H1 (cell line): ENCODE results near the gene CDCA4. TPM values are rescaled to one million over a fixed set of nuclear protein-coding genes. Genes with fewer than 3 reads are reported as not detected.

Experiments used
- CTCF ChIA-PET: fragments of 300-600 bp; sonication (Branson Sonifier 250); formaldehyde crosslinking; loops from one replicate; lab custom pipeline; 2021; ENCODE audit not compliant: partially characterized antibody; lab: Charles Lee
- POLR2A ChIA-PET: fragments of 300-600 bp; sonication (Branson Sonifier 250); formaldehyde crosslinking; loops from one replicate; lab custom pipeline; 2021; ENCODE audit warnings: inconsistent platforms; ENCODE audit not compliant: partially characterized antibody; lab: Charles Lee
- DNase-seq, 2 experiments: peaks; one replicate each; pipeline versions ENCODE4 v3.0.0 to v3.0.0-alpha.2; 2010 to 2022; ENCODE audit warnings: low spot score in 2 of 2, low read depth in 1 of 2, mixed read lengths in 1 of 2
- FAIRE-seq: peaks from 2 replicates; lab custom pipeline; 2011; peaks lifted over from hg19 to GRCh38; lab: Jason Lieb, UNC
- H2AFZ ChIP-seq: 2 replicates; pipeline ENCODE4 v1.8.1; 2012; ENCODE audit warnings: low read length, inconsistent platforms
- H2AK5ac ChIP-seq: 2 replicates; pipeline ENCODE4 v1.6.1; 2013; ENCODE audit warnings: low read depth, low read length
- H2BK120ac ChIP-seq: replicated peaks from 2 replicates; pipeline ENCODE3; 2013; ENCODE audit warnings: low read depth, low read length, inconsistent platforms
- H2BK12ac ChIP-seq: 2 replicates; pipeline ENCODE4 v1.6.1; 2013; ENCODE audit warnings: low read depth, low read length
- H2BK15ac ChIP-seq: 2 replicates; pipeline ENCODE4 v1.6.1; 2013; ENCODE audit warnings: low read length
- H2BK20ac ChIP-seq: 2 replicates; pipeline ENCODE4 v1.6.1; 2013; ENCODE audit warnings: low read length
- H2BK5ac ChIP-seq: 2 replicates; pipeline ENCODE4 v1.6.1; 2013; ENCODE audit warnings: low read depth, low read length
- H3K14ac ChIP-seq: 2 replicates; pipeline ENCODE4 v1.6.1; 2013; ENCODE audit warnings: inconsistent platforms; ENCODE audit not compliant: insufficient read length
- H3K18ac ChIP-seq: 2 replicates; pipeline ENCODE4 v1.6.1; 2013; ENCODE audit warnings: low read length; ENCODE audit errors: extremely low read depth
- H3K23ac ChIP-seq: 2 replicates; pipeline ENCODE4 v1.6.1; 2013; ENCODE audit warnings: inconsistent platforms; ENCODE audit not compliant: insufficient read length
- H3K23me2 ChIP-seq: 2 replicates; pipeline ENCODE4 v1.6.1; 2013; ENCODE audit warnings: low read depth, low read length
- H3K27ac ChIP-seq: 2 replicates; pipeline ENCODE4 v1.6.1; 2011; ENCODE audit warnings: low read depth, low read length, inconsistent platforms
- H3K27me3 ChIP-seq, 4 experiments: replicated peaks in 1 of 4; 1 replicate in 1 of 4; 2 replicates in 3 of 4; pipeline versions ENCODE4 v1.6.1 to v1.8.1; 2011 to 2013; ENCODE audit warnings: low read length in 3 of 4, mild to moderate bottlenecking in 3 of 4, inconsistent platforms in 2 of 4, mixed read lengths in 2 of 4, moderate library complexity in 1 of 4; ENCODE audit not compliant: control insufficient read depth in 3 of 4, insufficient read depth in 3 of 4; ENCODE audit errors: extremely low read depth in 1 of 4
- H3K36me3 ChIP-seq, 4 experiments: 2 replicates each; pipeline versions ENCODE4 v1.6.1 to v1.8.1; 2011 to 2013; ENCODE audit warnings: mild to moderate bottlenecking in 4 of 4, low read length in 3 of 4, moderate library complexity in 2 of 4, control low read depth in 1 of 4, inconsistent platforms in 1 of 4; ENCODE audit not compliant: insufficient read depth in 4 of 4, control insufficient read depth in 2 of 4
- H3K4ac ChIP-seq: replicated peaks from 2 replicates; pipeline ENCODE3; 2013; ENCODE audit warnings: low read length, low read depth, mixed read lengths, inconsistent platforms; ENCODE audit not compliant: insufficient read length
- H3K4me1 ChIP-seq, 4 experiments: replicated peaks in 1 of 4; 1 replicate in 1 of 4; 2 replicates in 3 of 4; pipeline versions ENCODE4 v1.6.1 to v1.8.1; 2011 to 2013; ENCODE audit warnings: low read length in 3 of 4, inconsistent platforms in 2 of 4, mixed read lengths in 1 of 4; ENCODE audit not compliant: insufficient read depth in 4 of 4, control insufficient read depth in 3 of 4
- H3K4me2 ChIP-seq, 2 experiments: 2 replicates each; pipeline versions ENCODE4 v1.6.1 to v1.8.1; 2011 to 2013; ENCODE audit warnings: low read depth in 2 of 2, low read length in 2 of 2, control low read depth in 1 of 2, inconsistent platforms in 1 of 2, mild to moderate bottlenecking in 1 of 2; ENCODE audit not compliant: insufficient read depth in 1 of 2
- H3K4me3 ChIP-seq, 4 experiments: fragments of 200-600, 300-600 bp in 1 of 4; sonication (generic), shearing (Covaris generic), sonication (Bioruptor Twin) in 1 of 4; 2 replicates each; pipeline versions ENCODE4 v1.5.1 to v1.8.1; 2011 to 2016; ENCODE audit warnings: low read length in 4 of 4, low read depth in 3 of 4, control low read depth in 2 of 4, inconsistent platforms in 2 of 4, mild to moderate bottlenecking in 2 of 4, mixed read lengths in 1 of 4, moderate library complexity in 1 of 4; ENCODE audit not compliant: insufficient read depth in 2 of 4; ENCODE audit errors: extremely low read depth in 1 of 4
- H3K56ac ChIP-seq: replicated peaks from 2 replicates; pipeline ENCODE3; 2013; ENCODE audit warnings: low read depth, mild to moderate bottlenecking, mixed read lengths, low read length, inconsistent platforms; ENCODE audit not compliant: insufficient read length
- H3K79me1 ChIP-seq: 2 replicates; pipeline ENCODE4 v1.6.1; 2013; ENCODE audit warnings: low read depth, low read length, control low read depth
- H3K79me2 ChIP-seq, 2 experiments: 2 replicates each; pipeline versions ENCODE4 v1.6.1 to v1.8.1; 2012 to 2013; ENCODE audit warnings: low read length in 2 of 2, mild to moderate bottlenecking in 2 of 2, inconsistent platforms in 1 of 2; ENCODE audit not compliant: insufficient read depth in 2 of 2, control insufficient read depth in 1 of 2
- H3K9ac ChIP-seq, 4 experiments: replicated peaks in 1 of 4; 1 replicate in 1 of 4; 2 replicates in 3 of 4; pipeline versions ENCODE4 v1.6.1 to v1.8.1; 2011 to 2013; ENCODE audit warnings: low read depth in 3 of 4, low read length in 3 of 4, control low read depth in 2 of 4, mild to moderate bottlenecking in 2 of 4, moderate library complexity in 2 of 4, inconsistent platforms in 1 of 4; ENCODE audit errors: extremely low read depth in 1 of 4
- H3K9me3 ChIP-seq, 2 experiments: 2 replicates each; pipeline versions ENCODE4 v1.6.1 to v1.8.1; 2012 to 2013; ENCODE audit warnings: mild to moderate bottlenecking in 2 of 2, moderate library complexity in 2 of 2, control low read depth in 1 of 2, inconsistent platforms in 1 of 2, low read depth in 1 of 2, low read length in 1 of 2, mixed read lengths in 1 of 2; ENCODE audit not compliant: insufficient read depth in 2 of 2
- H4K20me1 ChIP-seq, 2 experiments: replicated peaks in 1 of 2; 2 replicates each; pipeline versions ENCODE3 to v1.8.1; 2011 to 2013; ENCODE audit warnings: inconsistent platforms in 2 of 2, low read length in 2 of 2, mild to moderate bottlenecking in 1 of 2; ENCODE audit not compliant: insufficient read depth in 2 of 2, control insufficient read depth in 1 of 2
- H4K5ac ChIP-seq: 2 replicates; pipeline ENCODE4 v1.6.1; 2013; ENCODE audit warnings: low read length, low read depth, mixed read lengths, inconsistent platforms; ENCODE audit not compliant: insufficient read length
- H4K8ac ChIP-seq: 2 replicates; pipeline ENCODE4 v1.8.0; 2013; ENCODE audit warnings: mild to moderate bottlenecking, moderate library complexity, low read length, inconsistent platforms; ENCODE audit not compliant: insufficient read depth; ENCODE audit errors: extremely low read depth
- H4K91ac ChIP-seq: replicated peaks from 2 replicates; pipeline ENCODE3; 2013; ENCODE audit warnings: low read length, mixed read lengths, inconsistent platforms; ENCODE audit not compliant: insufficient read length
- ASH2L ChIP-seq: fragments of 200-600, 300-600 bp; sonication (generic); IDR thresholded peaks from one replicate; pipeline ENCODE4 v1.7.1; 2017; ENCODE audit warnings: low read length
- ATF3 ChIP-seq: IDR thresholded peaks from 2 replicates; pipeline ENCODE4 v1.6.1; 2011; ENCODE audit warnings: low read depth, mild to moderate bottlenecking, low read length; ENCODE audit not compliant: insufficient read depth
- BACH1 ChIP-seq: IDR thresholded peaks from 2 replicates; pipeline ENCODE4 v1.6.1; 2012; ENCODE audit warnings: low read length, improper control_type of control experiment
- EZH2 ChIP-seq: fragments of 200-600 bp; sonication (generic); IDR thresholded peaks from 2 replicates; pipeline ENCODE4 v1.7.1; 2012; ENCODE audit warnings: low read depth, mild to moderate bottlenecking, moderate library complexity, low read length, inconsistent platforms; ENCODE audit not compliant: severe bottlenecking
- JUN ChIP-seq: IDR thresholded peaks from 2 replicates; pipeline ENCODE4 v1.6.1; 2011; ENCODE audit warnings: low read depth, mild to moderate bottlenecking, improper control_type of control experiment, low read length
- KDM4A ChIP-seq: IDR thresholded peaks from one replicate; pipeline ENCODE4 v1.7.1; 2012; ENCODE audit warnings: low read depth, mild to moderate bottlenecking, moderate library complexity, low read length, inconsistent platforms; ENCODE audit not compliant: severe bottlenecking
- SP1 ChIP-seq: IDR thresholded peaks from 2 replicates; pipeline ENCODE4 v1.6.1; 2011; ENCODE audit warnings: low read depth, low read length
- SUZ12 ChIP-seq: fragments of 200-600 bp; sonication (generic); IDR thresholded peaks from 2 replicates; pipeline ENCODE4 v1.6.1; 2012; ENCODE audit warnings: mild to moderate bottlenecking, inconsistent platforms, low read length, moderate library complexity, mixed read lengths
- TAF1 ChIP-seq: IDR thresholded peaks from 2 replicates; pipeline ENCODE4 v1.6.1; 2011; ENCODE audit warnings: mild to moderate bottlenecking, low read depth, low read length
- ZNF274 ChIP-seq: IDR thresholded peaks from 2 replicates; pipeline ENCODE4 v1.7.0; 2012; ENCODE audit warnings: low read length, borderline replicate concordance; ENCODE audit errors: extremely low read depth
- WGBS, 2 experiments: shearing (Covaris generic) in 1 of 2; methylation state at CpG; one replicate each; pipeline versions ENCODE4 v1.1.6 to v1.1.7; 2013 to 2015; ENCODE audit warnings: low lambda C conversion rate in 2 of 2, mixed read lengths in 2 of 2, inconsistent platforms in 1 of 2, low coverage in 1 of 2, missing lambda C conversion rate in 1 of 2; ENCODE audit not compliant: insufficient replicate concordance in 2 of 2, insufficient coverage in 1 of 2, insufficient read length in 1 of 2; ENCODE audit errors: extremely low coverage in 1 of 2, missing lambda C conversion rate in 1 of 2; 5-methylcytosine and 5-hydroxymethylcytosine counted together
- polyA plus RNA-seq, 7 experiments: library from polyadenylated mRNA; depleted of rRNA in 3 of 7; stranded (reverse) in 5 of 7; unstranded in 2 of 7; fragments of >200 nt in 5 of 7; fragments of 200-250 nt in 2 of 7; gene quantifications; 1 replicate in 5 of 7; 2 replicates in 1 of 7; 4 replicates in 1 of 7; pipeline versions ENCODE4 v1.2.1 to v1.2.3, GENCODE V29; 2011 to 2013; ENCODE audit warnings: missing spikeins in 2 of 7, mixed read lengths in 2 of 7
- total RNA-seq: library from RNA; stranded (reverse); fragmentation: NEBNext Ultra II Directional; extraction: Animal tissue kit (Norgen Biotek cat#: 25700); gene quantifications from 2 replicates; pipeline ENCODE4 v1.2.1, GENCODE V29; 2021

The CDCA4 gene
- total and polyA plus RNA-seq, 2 of the 8 experiments (the other 6 are each of a cell fraction or from before 2014, with no cell fraction given), result 49.9 to 62.4 TPM

- peaks cover 4 to 13% of the 10 kb centered on the region in 2 experiments for H4K20me1 ChIP-seq
- CTCF ChIA-PET, result interaction anchor here (0.6 to 11.5 kb wide), 3 partner anchors 10 to 67 kb away, joined by 3 to 161 read pairs (median 3); no protein-coding TSS in a partner anchor
- H3K14ac ChIP-seq, result no peak within 1 kb of the TSS
- no peak within 1 kb of the TSS for H3K56ac ChIP-seq
- H3K36me3 ChIP-seq, result no peaks in the 10 kb centered on the region; a peak in 1 of 8 replicates
- no peak for FAIRE-seq
- H3K79me1 ChIP-seq, result no peaks in the 10 kb centered on the region
- H3K23ac ChIP-seq, result no peak within 1 kb of the TSS
- no peak within 1 kb of the TSS for H2BK15ac ChIP-seq
- peaks cover 18 to 38% (median 31%) of the 10 kb centered on the region in 4 experiments for H3K27me3 ChIP-seq
- no peak within 1 kb of the TSS; the same call in 1 of the 2 replicates for H3K18ac ChIP-seq
- H2BK20ac ChIP-seq, result no peak within 1 kb of the TSS
- H4K5ac ChIP-seq, result no peak within 1 kb of the TSS
- no peak within 1 kb of the TSS for H3K27ac ChIP-seq
- peak within 1 kb of the TSS; percentile 60 to 90 for H3K4me2 ChIP-seq
- peak; percentile 59 to 88 for DNase-seq
- H3K9ac ChIP-seq, result no peak within 1 kb of the TSS
- H2AFZ ChIP-seq, result 0 out of 2 replicates have a peak within 1 kb of the TSS, but pooled peaks have one; percentile 34
- POLR2A ChIA-PET, result interaction anchor here (0.5 kb wide), 1 partner anchor 41 kb away, joined by 3 read pairs; no protein-coding TSS in a partner anchor
- no peak within 1 kb of the TSS for H4K91ac ChIP-seq
- WGBS, 2 experiments, result 6% methylated on average over 38 of the region's 111 CpGs; no CpG with 5 or more reads in 1 of the 2 experiments
- peaks cover 0 to 13% (median 9%) of the 10 kb centered on the region in 4 experiments; a peak in 5 of 7 replicates for H3K4me1 ChIP-seq
- no peaks in the 10 kb centered on the region for H3K9me3 ChIP-seq
- H3K23me2 ChIP-seq, result peaks cover 10% of the 10 kb centered on the region; the same call in 1 of the 2 replicates
- H2BK120ac ChIP-seq, result no peak within 1 kb of the TSS
- H3K79me2 ChIP-seq, result no peaks in the 10 kb centered on the region
- H3K4ac ChIP-seq, result no peak within 1 kb of the TSS
- H2BK12ac ChIP-seq, result 0 out of 2 replicates have a peak within 1 kb of the TSS, but pooled peaks have one; percentile 50
- H3K4me3 ChIP-seq, result peak within 1 kb of the TSS; percentile 27 to 63 (median 47)
- H4K8ac ChIP-seq, result peak within 1 kb of the TSS; percentile 62
- no peak within 1 kb of the TSS for H2BK5ac ChIP-seq
- H2AK5ac ChIP-seq, result 0 out of 2 replicates have a peak within 1 kb of the TSS, but pooled peaks have one; percentile 56
- TF ChIP-seq ATF3 (no peak), ASH2L (no peak), BACH1 (no peak), TAF1 (peak; percentile 93), ZNF274 (no peak), SP1 (no peak), EZH2 (peak; percentile 57), JUN (no peak), SUZ12 (peak; percentile 52; the same call in 1 of the 2 replicates), KDM4A (peak; percentile 84)
Measured at GRCh38 chr14:104977681-104978653, 42.9 kb downstream of the CDCA4 start, which contains the start of gene AHNAK2. AHNAK2 (minus strand) TSS chr14:104978374; CDS start chr14:104978237, 137 bp downstream.
